Caco-2 (cell line): ENCODE results near the gene SHROOM3. TPM values are rescaled to one million over a fixed set of nuclear protein-coding genes. Genes with fewer than 3 reads are reported as not detected.

Experiments used
- BruUV-seq: library from RNA; stranded (reverse); fragments of 400-500 nt; replicated peaks from 2 replicates; lab custom pipeline; 2021; lab: Mats Ljungman, UMichigan
- CTCF ChIA-PET: fragments of 300-600 bp; sonication (Branson Sonifier 250); formaldehyde crosslinking; loops from one replicate; lab custom pipeline; 2022; ENCODE audit warnings: antibody characterized with exemption; lab: Charles Lee
- POLR2A ChIA-PET: fragments of 300-600 bp; sonication (Branson Sonifier 250); formaldehyde crosslinking; loops from one replicate; lab custom pipeline; 2022; ENCODE audit warnings: antibody characterized with exemption; lab: Charles Lee
- DNase-seq, 2 experiments: peaks; one replicate each; pipeline versions ENCODE4 v3.0.0 to v3.0.0-alpha.2; 2020 to 2022
- H3K27me3 ChIP-seq: replicated peaks from 2 replicates; pipeline ENCODE4 v1.6.0; 2011; ENCODE audit warnings: low read length; ENCODE audit not compliant: control insufficient read depth, insufficient read depth
- H3K36me3 ChIP-seq: 2 replicates; pipeline ENCODE4 v1.5.1; 2011; ENCODE audit warnings: low read length; ENCODE audit not compliant: control insufficient read depth, insufficient read depth
- H3K4me1 ChIP-seq: fragments of 250-450 bp; sonication (Bioruptor Pico); 2 replicates; pipeline ENCODE4 v1.5.1; 2020; ENCODE audit warnings: mild to moderate bottlenecking
- H3K4me3 ChIP-seq: 2 replicates; pipeline ENCODE4 v1.5.1; 2011; ENCODE audit warnings: low read depth, mild to moderate bottlenecking, control low read depth, low read length
- H3K9me3 ChIP-seq: fragments of 250-450 bp; sonication (Bioruptor Pico); 2 replicates; pipeline ENCODE4 v1.5.1; 2020; ENCODE audit warnings: mild to moderate bottlenecking, moderate library complexity
- H3K27ac Mint-ChIP-seq: one replicate; pipeline ENCODE4 v1.8.0; 2022; ENCODE audit warnings: mixed read lengths; ENCODE audit not compliant: unreplicated experiment
- H3K27me3 Mint-ChIP-seq: one replicate; pipeline ENCODE4 v1.8.0; 2022; ENCODE audit warnings: mixed read lengths; ENCODE audit not compliant: insufficient read depth, unreplicated experiment
- H3K36me3 Mint-ChIP-seq: one replicate; pipeline ENCODE4 v1.8.0; 2022; ENCODE audit warnings: mild to moderate bottlenecking, mixed read lengths; ENCODE audit not compliant: insufficient read depth, unreplicated experiment
- H3K4me1 Mint-ChIP-seq: one replicate; pipeline ENCODE4 v1.8.0; 2022; ENCODE audit warnings: low read depth, mixed read lengths; ENCODE audit not compliant: unreplicated experiment
- H3K4me3 Mint-ChIP-seq: one replicate; pipeline ENCODE4 v1.8.0; 2022; ENCODE audit warnings: mild to moderate bottlenecking, moderate library complexity, mixed read lengths; ENCODE audit not compliant: unreplicated experiment
- H3K9me3 Mint-ChIP-seq: one replicate; pipeline ENCODE4 v1.8.0; 2022; ENCODE audit warnings: mixed read lengths; ENCODE audit not compliant: unreplicated experiment
- intact Hi-C: fragments of 100-400 bp; cut with micrococcal nuclease; formaldehyde crosslinking; loops from one replicate; pipeline ENCODE4 v1.10.0; 2022; ENCODE audit not compliant: unreplicated experiment
- total RNA-seq: library from RNA; stranded (reverse); gene quantifications from 2 replicates; pipeline ENCODE4 v1.2.3, GENCODE V29; 2022
- TF ChIP-seq, protein P1 (sequence below), 2 experiments: fragments of 200-600 bp in 1 of 2; IDR thresholded peaks; 1 replicate in 1 of 2; 2 replicates in 1 of 2; pipeline versions ENCODE4 v1.5.1 to v1.8.0; 2011 to 2022; ENCODE audit warnings: antibody characterized with exemption in 1 of 2, control low read depth in 1 of 2, inconsistent platforms in 1 of 2, low read depth in 1 of 2, low read length in 1 of 2, mild to moderate bottlenecking in 1 of 2, moderate library complexity in 1 of 2; ENCODE audit not compliant: insufficient read depth in 1 of 2, severe bottlenecking in 1 of 2, unreplicated experiment in 1 of 2

Gene SHROOM3
- total RNA-seq, 1 experiment from 2014 or later, result 16.3 TPM

DNA sequence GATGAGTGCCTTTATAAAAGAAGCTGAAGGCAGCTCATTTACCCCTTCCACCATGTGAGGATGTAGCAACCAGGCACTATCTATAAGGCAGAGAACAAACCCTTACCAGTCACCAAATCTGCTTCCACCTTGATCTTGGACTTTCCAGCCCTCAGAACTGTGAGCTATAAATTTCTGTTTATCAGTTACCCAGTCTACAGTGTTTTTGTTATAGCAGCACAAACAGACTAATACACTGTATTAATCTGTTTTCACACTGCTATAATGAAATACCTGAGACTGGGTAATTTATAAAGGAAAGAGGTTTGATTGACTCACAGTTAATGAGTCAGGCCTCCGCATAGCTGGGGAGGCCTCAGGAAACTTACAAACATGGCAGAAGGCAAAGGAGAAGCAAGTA, 371.7 kb downstream of the SHROOM3 start:
- Histone ChIP-seq H3K27me3 (no peaks in the 10 kb centered on the region), H3K9me3 (peaks cover 7% of the 10 kb centered on the region), H3K4me1 (peaks cover 16% of the 10 kb centered on the region), H3K36me3 (no peaks in the 10 kb centered on the region), H3K4me3 (no peak overlapping the region)
- Mint-ChIP-seq H3K36me3 (peaks cover 4% of the 10 kb centered on the region), H3K27ac (no peak overlapping the region), H3K4me3 (no peak overlapping the region), H3K27me3 (no peaks in the 10 kb centered on the region), H3K4me1 (peaks cover 13% of the 10 kb centered on the region), H3K9me3 (peaks cover 30% of the 10 kb centered on the region)
- intact Hi-C loops, result no loop called here
- CTCF ChIA-PET, result no interaction called here
- no TSS peak for BruUV-seq
- no peak for DNase-seq
- TF ChIP-seq, protein P1, sequence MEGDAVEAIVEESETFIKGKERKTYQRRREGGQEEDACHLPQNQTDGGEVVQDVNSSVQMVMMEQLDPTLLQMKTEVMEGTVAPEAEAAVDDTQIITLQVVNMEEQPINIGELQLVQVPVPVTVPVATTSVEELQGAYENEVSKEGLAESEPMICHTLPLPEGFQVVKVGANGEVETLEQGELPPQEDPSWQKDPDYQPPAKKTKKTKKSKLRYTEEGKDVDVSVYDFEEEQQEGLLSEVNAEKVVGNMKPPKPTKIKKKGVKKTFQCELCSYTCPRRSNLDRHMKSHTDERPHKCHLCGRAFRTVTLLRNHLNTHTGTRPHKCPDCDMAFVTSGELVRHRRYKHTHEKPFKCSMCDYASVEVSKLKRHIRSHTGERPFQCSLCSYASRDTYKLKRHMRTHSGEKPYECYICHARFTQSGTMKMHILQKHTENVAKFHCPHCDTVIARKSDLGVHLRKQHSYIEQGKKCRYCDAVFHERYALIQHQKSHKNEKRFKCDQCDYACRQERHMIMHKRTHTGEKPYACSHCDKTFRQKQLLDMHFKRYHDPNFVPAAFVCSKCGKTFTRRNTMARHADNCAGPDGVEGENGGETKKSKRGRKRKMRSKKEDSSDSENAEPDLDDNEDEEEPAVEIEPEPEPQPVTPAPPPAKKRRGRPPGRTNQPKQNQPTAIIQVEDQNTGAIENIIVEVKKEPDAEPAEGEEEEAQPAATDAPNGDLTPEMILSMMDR (IDR thresholded peaks at IDR 0.05; ENCODE audit: insufficient read depth in 1 of 2, low read depth in 1 of 2, low read length in 1 of 2, severe bottlenecking in 1 of 2, unreplicated experiment in 1 of 2), result no peak
- POLR2A ChIA-PET, result no interaction called here

DNA sequence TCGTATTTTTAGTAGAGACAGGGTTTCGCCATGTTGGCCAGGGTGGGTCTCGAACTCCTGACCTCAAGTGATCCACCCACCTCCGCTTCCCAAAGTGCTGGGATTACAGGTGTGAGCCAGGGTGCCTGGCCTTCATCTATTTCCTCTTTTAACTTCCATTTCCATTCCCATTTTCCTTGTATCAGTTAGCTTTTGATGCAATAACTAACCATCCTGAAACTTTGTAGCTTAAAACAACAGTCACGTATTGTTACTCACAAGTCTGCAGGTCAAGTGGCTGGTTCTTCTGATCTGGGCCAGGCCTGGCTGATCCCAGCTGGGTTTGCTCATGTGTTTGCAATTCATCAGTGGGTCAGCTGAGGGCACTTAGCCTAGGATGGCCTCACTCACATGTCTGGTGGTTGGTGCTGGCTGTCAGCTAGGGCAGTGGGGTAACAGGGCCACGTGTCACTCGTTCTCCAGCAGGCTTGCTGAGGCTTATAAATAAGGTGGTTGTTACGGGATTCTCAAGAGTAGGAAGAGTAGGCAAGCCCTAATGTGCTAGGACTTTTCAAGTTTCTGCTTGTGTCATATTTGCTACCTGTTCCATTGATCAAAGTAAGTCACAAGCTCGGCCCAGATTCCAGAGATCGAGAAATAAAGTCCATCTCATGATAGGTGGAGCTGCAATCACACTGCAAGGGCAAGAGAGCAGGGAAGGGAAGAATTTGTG, 374.7 kb downstream of the SHROOM3 start:
- DNase-seq, result no peak
- H3K36me3 ChIP-seq, result no peaks in the 10 kb centered on the region
- peaks cover 4% of the 10 kb centered on the region for H3K36me3 Mint-ChIP-seq
- H3K27me3 ChIP-seq, result no peaks in the 10 kb centered on the region
- H3K4me1 ChIP-seq, result no peaks in the 10 kb centered on the region
- H3K27me3 Mint-ChIP-seq, result no peaks in the 10 kb centered on the region
- no peak overlapping the region for H3K27ac Mint-ChIP-seq
- TF ChIP-seq, protein P1 (IDR thresholded peaks at IDR 0.05; ENCODE audit: insufficient read depth in 1 of 2, low read depth in 1 of 2, low read length in 1 of 2, severe bottlenecking in 1 of 2, unreplicated experiment in 1 of 2), result no peak
- POLR2A ChIA-PET, result interaction anchor here (0.6 kb wide), 1 partner anchor 173 kb away, joined by 3 read pairs; no protein-coding TSS in a partner anchor
- peaks cover 7% of the 10 kb centered on the region for H3K9me3 ChIP-seq
- H3K9me3 Mint-ChIP-seq, result peaks cover 30% of the 10 kb centered on the region
- CTCF ChIA-PET, result no interaction called here
- intact Hi-C loops, result no loop called here
- H3K4me3 Mint-ChIP-seq, result no peak overlapping the region
- no peak overlapping the region for H3K4me3 ChIP-seq
- no peaks in the 10 kb centered on the region for H3K4me1 Mint-ChIP-seq
- no TSS peak for BruUV-seq

DNA sequence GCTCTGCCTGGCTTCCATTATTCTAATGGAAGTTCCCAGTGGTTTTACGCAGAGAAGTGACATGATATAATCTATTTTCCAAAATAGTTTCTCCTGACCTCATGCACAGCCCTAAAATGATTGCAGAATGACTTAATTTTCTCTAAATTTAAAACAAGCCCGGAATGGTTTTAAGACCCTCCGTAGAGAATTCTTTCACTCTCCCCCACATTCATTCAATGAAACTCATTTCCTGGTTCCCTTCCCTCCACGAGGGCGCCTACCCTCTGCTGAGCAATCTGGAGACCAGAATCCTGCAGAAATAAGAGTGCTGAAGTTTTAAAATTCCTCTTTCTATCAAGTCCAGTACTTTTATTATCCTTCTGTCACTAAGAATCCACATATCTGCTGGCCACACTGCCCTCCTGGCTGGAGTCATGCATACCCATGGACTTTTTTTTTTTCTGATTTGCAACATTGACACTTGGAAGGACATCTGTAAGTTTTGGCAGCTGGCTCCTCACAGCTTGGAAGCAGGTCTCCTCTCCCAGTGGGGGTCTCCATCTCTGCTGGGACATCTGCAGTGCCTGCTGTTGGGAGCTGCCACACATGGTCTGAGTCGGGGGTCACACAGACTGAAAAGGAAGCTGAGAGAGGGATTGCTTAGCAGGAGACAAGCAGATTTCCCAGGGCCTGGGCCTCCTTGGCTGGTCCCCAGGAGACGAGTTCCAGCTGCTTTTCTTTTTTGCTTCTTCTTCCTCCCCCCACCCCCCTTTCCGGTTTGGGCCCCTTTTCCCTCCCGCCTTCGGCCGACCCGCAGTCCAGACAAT, 376.8 kb downstream of the SHROOM3 start:
- TF ChIP-seq, protein P1 (IDR thresholded peaks at IDR 0.05; ENCODE audit: insufficient read depth in 1 of 2, low read depth in 1 of 2, low read length in 1 of 2, severe bottlenecking in 1 of 2, unreplicated experiment in 1 of 2), result no peak
- peaks cover 22% of the 10 kb centered on the region for H3K9me3 Mint-ChIP-seq
- no peak overlapping the region for H3K27ac Mint-ChIP-seq
- Histone ChIP-seq H3K4me1 (no peaks in the 10 kb centered on the region), H3K36me3 (no peaks in the 10 kb centered on the region), H3K9me3 (peaks cover 13% of the 10 kb centered on the region), H3K4me3 (no peak overlapping the region), H3K27me3 (no peaks in the 10 kb centered on the region)
- peaks cover 4% of the 10 kb centered on the region for H3K36me3 Mint-ChIP-seq
- DNase-seq, result no peak
- no peaks in the 10 kb centered on the region for H3K4me1 Mint-ChIP-seq
- H3K4me3 Mint-ChIP-seq, result no peak overlapping the region
- no peaks in the 10 kb centered on the region for H3K27me3 Mint-ChIP-seq
- ChIA-PET CTCF (interaction anchor here (0.5 kb wide), 1 partner anchor 54 kb away, joined by 4 read pairs; no protein-coding TSS in a partner anchor), POLR2A (no interaction called here)
- intact Hi-C loops, result no loop called here
- no TSS peak for BruUV-seq
